ENCODE data around the gene SIPA1.
"Not testable (repeated sequence)": the region's sequence is repeated elsewhere in the genome, so short reads cannot be mapped to it uniquely, and the experiment has no call there.

SIPA1 gene

DNA sequence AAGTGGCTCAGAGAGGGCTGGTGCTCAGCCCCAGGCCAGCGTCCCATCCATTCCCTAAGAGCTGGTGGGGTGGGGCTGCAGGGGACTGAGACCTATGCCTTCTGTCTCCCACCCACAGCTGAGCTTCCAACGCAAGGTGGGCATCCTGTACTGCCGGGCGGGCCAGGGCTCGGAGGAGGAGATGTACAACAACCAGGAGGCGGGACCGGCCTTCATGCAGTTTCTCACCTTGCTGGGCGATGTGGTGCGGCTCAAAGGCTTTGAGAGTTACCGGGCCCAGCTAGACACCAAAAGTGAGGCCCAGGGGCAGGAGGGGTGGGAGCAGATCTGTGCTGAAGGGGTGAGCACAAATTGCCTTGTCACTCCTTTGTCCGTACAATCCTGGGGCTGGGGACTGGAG lies 6.9 kb downstream of the SIPA1 start:
- no peak for DNase-seq

DNA sequence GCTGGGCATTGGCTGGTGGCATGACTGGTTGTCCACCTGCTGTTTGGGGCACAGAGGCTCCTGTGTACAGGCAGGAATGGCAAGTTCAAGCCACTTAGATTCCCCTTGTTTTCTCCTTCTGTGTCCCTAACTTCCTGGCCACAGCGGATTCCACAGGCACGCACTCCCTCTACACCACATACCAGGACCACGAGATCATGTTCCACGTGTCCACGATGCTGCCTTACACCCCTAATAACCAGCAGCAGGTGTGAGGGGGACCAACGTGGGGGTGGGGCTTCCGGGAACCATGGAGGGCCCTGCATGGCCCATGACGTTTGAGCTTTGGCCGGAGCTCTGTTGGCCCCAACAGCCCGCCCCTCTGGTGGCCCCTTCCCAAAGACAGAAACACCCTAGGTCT lies 7.8 kb downstream of the SIPA1 start:
- DNase-seq = peak; percentile 13

DNA sequence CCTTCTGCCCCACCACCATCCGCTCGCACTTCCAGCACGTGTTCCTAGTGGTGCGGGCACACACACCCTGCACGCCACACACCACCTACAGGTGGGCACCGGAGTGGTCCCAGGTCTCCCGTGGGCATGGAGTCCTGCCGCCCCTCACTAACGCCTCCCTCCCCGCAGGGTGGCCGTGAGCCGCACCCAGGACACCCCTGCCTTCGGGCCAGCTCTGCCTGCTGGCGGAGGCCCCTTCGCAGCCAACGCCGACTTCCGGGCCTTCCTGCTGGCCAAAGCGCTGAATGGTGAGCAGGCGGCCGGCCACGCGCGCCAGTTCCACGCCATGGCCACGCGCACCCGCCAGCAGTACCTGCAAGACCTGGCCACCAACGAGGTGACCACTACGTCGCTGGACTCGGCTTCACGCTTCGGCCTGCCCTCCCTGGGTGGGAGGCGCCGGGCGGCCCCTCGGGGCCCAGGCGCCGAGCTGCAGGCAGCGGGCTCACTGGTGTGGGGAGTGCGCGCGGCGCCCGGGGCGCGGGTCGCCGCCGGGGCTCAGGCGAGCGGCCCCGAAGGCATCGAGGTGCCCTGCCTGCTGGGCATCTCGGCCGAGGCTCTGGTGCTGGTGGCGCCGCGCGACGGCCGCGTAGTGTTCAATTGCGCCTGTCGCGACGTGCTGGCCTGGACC lies 8.5 kb downstream of the SIPA1 start:
- no peak for DNase-seq

DNA sequence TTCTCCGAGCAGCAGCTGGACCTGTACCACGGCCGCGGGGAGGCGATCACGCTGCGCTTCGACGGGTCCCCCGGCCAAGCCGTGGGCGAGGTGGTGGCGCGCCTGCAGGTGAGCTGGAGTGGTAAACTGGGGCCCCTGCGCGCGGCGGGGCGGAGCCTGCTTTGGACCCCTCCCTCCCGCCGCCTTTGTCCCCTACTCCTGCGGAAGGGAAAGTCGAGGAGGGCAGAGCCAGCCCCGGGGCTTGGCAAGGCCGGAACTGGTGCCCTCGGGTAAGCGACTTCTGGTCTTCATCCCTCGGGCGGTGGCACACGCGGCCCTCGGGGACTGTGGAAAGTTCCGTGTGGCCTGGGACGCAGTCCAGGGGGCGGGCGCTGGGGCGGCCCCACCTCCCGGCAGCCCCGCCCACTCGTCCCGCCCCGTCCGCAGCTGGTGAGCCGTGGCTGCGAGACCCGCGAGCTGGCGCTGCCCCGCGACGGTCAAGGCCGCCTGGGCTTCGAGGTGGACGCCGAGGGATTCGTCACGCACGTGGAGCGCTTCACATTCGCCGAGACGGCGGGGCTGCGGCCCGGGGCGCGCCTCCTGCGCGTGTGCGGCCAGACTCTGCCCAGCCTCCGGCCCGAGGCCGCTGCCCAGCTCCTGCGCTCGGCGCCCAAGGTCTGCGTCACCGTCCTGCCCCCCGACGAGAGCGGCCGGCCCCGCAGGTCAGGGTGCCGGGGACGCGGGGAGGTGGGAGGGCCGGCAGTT lies 9.2 kb downstream of the SIPA1 start:
- DNase-seq = no peak

DNA sequence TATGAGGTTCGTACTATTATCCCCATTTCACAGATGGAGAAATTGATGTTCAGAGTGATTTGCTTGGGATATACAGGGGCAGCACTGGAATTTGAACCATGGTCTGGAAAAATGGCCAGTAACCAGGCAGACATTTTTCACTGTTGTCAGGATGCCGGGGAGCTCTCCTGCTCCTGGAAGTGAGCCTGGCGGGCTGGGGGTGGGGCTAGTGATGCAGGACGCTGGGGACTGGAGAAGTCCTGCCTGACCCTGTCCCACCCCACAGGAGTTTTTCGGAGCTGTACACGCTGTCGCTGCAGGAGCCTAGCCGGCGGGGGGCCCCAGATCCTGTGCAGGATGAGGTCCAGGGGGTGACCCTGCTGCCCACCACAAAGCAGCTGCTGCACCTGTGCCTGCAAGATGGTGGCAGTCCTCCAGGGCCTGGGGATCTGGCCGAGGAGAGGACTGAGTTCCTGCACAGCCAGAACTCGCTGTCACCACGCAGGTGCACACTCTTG lies 11.1 kb downstream of the SIPA1 start:
- DNase-seq = no peak

DNA sequence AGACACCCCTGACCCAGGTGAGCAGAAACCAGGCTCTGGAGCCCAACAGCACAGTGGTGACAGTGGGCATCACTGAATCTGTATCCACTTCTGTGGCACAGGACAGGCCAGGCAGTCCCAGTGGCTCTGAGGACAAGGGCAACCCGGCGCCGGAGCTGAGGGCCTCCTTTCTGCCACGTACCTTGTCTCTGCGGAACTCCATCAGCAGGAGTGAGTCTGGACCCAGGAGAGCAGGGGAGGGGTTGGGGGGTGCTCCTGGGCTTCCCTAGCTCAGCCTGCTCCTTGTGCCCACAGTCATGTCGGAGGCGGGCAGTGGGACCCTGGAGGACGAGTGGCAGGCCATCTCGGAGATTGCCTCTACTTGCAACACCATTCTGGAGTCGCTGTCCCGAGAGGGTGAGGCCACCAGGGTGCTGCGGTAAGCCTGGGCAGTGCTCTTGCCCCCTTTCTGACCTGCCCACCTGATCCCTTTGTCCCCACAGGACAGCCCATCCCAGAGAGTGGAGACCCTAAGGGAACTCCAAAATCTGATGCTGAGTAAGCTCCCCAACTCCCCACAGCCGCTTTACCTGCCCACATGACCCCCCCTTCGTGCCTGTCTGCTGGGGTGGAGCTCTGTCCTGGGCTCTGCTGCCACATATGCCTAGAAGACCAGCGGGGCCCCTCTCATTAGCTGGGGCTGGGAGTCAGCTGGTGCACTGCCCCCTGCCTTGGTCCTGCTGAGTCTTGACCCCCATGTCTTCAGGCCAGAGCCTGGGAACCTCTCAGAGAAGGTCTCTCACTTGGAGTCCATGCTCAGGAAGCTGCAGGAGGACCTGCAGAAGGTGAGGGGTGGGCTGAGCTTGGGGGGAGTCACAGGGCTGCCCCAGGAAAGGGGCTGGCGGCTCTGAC lies 12.0 kb downstream of the SIPA1 start:
- no peak for DNase-seq

DNA sequence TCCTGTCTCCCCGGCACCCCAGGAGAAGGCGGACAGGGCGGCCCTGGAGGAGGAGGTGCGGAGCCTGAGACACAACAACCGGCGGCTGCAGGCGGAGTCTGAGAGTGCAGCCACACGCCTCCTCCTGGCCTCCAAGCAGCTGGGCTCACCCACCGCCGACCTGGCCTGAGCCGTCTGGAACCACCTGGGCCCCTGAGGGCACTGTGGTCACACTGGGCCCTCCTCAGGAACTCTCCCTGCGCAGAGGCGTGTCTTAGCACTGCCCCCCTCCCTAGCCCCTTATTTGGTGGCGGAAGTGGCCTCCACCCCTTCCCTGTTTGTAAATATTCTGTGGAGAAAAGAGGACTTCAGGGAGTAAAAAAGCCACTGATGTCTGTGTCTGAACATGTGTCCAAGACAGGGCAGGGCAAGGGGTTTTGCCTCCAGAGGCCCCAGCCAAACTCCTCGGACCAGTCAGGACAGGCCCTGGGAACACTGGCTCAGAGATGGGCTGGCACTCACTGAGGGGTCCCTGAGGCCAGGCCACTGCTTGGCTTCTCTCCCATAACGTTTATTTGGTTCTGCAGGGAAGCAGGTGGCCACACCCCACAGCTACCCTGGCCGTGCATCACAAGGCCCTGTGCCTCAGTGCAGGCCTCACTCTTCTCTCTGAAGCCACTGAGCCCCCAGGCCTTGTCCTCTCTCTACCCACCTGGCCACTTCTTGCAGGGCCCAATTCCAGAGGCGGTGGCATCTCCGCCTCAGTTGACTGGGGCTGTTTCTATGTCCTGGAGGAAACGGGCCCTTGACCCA lies 12.8 kb downstream of the SIPA1 start:
- DNase-seq = no peak

DNA sequence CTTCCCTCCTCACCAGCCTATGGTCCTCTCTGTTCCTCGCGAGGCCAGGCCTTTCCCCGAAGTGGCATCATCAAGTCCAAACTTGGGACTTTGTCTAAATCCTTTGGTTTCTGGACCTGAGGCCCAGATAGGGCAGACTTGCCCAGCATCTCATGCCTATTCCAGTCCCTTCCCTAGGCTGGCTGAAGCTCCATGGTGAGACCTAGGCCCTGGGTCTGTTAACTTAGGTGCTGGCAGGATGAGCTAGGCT lies 13.4 kb downstream of the SIPA1 start:
- no peak for DNase-seq

DNA sequence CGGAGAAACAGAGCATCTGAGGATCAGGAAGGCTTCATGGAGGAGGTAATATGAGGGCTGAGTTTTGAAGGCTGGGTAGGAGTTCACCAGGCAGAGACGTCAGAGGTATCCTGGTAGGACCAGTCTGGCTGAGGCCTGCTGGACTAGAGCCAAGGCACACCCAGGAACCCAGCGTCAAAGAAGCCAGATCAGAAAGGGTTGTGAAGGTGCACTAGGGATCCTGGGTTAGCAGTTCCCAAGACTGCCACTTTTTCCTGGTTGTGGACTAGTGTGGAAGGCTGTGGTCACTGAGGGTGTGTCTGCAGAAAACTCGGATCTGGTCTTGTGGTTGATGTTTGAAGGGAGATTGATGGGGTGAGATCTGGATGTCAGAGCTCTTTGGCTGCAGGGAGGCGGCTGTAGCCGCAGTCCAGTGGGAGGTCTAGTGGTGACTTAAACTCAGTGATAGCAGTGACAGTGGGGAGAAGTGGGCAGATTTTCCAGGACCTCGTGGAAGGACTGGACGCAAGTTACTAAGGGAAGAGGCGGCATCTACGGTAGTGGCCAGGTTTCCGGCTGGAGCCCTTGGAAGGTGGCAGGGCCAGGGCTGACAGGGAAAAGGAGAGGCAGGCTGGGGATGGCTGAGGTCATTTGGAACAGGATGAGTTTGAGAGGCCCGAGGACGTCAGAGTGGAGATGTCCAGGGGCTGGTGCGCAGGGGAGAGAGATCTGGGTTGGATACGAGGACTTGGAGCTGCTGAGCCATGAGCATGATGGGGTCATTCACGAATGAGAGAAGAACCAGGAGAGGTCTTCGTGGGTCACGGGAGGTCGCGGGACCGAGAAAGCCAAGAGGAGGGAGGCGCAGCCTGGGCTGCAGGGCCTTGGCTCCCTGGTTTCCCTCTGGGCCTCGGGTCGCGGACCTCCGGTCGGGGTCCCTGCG lies 13.9 kb downstream of the SIPA1 start:
- DNase-seq = no peak

DNA sequence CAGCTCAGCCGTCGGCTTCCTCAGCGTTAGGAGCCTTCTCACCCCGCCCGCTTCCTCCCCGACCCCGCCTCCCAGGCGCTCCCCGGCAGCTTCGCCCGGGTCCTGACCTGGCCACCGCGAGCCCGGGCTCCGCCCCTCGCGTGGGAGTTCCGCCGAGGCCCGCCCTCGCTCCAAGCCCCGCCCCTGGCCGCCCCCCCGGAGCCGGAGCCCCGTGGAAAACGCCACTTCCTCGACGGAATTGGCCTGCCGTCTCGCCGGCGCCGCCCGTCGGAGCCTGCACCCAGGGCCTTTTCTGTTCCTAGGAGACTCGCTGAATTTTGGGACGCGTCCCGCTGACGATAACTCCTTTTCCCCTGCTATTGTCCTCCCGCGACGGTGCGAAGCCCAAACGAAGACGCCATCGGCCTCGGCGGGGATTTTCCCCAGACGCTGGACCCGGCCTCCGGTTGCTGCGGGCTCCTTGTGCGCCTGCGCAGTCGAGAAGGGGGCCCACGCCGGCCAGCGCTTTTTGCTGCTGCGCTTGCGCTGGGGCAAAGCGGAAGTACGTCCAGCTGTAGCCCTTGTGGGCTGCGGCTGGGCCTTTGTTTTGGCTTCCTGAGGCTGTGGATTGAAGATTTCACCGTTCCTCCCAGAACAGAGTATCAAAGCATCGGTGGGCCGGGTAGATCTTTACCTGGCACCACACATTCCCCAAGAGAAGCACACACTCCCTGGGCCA lies 14.8 kb downstream of the SIPA1 start:
- peak; percentile 93 for DNase-seq

DNA sequence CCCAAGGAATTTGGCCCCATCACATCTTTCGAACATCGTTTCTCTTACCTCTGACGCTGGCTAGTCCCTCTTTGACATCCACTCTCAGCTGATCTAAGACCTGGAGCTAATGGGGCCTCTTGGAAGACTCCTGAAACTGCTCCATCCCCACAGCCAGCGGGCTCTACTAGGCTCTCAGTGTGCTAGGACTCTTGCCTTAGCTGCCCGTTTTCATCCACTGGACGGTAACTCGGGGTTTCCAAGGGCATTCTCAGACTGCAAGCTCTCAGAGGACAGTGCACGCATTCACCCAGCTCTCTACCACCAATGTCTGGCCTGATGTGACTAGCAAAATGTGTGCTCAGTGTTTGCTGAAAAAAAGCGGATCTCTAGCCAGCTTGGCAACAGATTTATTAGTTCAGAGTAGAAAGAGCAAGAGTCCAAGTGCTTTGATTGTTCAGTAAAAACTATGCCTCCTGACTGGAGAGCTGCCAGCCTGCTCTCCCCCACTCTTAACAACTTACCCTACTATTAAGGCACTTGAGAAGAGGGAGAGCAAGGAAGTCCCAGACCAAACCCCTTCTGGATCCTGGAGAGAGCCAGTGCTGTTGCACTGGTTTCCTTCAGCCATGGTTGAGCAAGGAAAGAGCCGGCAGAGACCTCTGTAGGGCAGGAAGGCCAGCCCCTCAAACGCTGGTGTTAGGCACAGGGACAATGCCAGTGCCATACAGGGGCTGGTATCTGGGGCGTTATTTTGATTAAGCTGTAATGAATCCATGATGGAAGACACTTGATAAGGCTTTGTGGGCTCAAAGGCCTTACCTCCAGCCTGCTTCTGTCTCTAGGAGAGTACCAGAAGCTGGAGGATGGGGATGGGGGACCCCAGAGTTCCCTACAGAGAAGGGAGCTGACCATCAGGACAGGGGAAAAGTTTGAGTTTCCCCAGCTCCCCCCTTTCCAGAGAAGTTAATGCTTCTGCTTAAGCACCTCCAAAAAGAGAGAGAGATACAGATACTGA lies 15.6 kb downstream of the SIPA1 start:
- no peak for DNase-seq

DNA sequence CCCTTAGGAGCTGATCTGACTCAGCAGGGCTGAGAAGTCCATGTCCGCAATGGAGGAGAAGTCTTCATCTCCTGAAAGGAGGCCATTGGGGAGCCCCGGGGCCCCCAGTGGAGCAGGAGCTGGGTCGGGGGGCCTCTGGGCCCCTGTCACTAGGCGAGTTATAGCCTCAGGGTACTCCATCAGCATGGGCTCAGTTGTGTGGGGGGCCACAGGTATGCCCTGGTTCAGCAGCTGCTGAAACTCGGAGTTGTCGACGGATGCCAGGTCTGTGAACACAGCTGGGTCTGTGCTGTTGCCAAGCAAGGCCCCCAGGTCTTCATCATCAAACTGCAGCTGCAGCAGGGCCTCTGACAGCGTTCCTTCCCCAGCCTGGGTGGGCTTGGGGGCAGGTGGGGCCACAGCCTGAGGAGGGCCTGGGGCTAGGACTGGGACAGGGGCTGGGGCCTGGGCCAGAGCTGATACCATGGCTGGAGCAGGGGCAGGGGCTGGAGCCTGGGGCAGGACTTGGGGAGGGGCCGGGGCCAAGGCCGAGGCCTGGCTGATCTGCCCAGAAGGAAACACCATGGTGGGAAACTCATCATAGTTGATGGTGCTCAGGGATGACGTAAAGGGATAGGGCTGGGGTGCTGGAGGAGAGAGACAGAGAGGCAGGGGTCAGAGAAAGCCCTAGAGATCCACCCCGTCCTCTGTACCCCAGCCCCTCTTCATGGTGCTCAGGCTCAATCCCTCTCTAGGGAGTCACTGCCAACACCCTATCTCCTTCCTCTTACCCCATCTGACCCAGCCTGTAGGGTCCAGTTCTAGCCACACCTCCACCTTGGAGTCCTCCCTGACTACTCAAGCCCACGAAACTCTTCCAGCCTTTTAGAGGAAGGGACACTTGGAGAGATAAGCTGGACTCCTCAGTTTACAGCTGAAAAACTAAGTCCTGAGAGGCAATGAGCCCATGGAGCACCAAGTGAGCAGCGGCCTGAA lies 16.8 kb downstream of the SIPA1 start:
- DNase-seq = no peak

DNA sequence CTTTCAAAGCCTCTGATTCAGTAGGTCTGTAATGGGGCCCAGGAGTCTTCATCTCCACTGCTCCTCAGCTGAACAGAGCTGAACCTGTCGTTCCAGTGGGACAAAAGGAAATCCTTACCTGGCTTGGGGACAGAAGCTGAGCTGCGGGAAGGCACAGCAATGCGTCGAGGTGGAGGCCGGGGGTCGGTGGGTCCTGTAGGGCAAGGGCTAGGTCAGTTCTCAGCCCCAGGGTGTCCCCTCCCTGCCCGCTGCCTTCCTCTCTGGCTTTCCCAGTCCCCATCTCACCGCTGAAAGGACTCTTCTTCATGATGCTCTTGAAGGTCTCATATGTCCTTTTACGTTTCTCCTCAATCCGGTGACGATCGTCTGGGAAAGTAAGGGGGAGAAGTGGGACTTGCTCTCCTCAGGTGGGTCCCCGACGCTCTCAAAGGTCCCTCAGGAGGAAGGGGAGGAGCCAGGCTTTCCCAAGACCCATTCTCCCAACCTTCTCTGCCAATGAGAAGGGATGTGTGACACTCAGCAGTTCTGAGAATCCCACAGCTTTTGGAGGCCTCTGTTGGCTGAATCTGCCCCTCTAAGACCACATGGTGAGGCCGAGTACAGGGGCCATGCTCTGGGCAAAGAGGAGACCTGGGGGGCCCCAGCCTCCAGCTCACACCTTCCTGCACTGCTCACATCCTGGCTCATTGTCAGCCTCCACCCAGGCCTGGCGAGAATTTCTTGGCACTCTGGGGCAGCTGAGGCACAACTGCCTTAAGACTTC lies 17.9 kb downstream of the SIPA1 start:
- DNase-seq = no peak

DNA sequence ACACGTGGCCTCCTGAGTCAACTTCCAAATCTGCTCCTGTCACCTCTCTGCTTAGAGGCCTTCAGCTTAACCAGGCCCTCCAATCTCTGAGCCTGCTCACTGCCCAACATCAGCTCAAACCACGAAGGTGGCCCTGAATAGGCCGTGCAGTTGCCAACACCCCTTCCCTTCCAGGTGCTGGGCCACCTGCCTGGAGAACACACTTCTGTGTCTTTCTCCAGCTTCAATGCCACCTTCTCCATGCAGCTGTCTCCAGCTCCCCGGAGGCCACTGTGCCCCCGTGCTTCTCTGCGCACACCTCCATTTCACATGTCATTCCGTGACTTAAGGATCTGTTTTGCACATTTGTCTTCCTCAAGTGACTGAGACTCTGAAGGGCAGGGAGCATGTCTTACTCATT lies 19.5 kb downstream of the SIPA1 start:
- no peak for DNase-seq

DNA sequence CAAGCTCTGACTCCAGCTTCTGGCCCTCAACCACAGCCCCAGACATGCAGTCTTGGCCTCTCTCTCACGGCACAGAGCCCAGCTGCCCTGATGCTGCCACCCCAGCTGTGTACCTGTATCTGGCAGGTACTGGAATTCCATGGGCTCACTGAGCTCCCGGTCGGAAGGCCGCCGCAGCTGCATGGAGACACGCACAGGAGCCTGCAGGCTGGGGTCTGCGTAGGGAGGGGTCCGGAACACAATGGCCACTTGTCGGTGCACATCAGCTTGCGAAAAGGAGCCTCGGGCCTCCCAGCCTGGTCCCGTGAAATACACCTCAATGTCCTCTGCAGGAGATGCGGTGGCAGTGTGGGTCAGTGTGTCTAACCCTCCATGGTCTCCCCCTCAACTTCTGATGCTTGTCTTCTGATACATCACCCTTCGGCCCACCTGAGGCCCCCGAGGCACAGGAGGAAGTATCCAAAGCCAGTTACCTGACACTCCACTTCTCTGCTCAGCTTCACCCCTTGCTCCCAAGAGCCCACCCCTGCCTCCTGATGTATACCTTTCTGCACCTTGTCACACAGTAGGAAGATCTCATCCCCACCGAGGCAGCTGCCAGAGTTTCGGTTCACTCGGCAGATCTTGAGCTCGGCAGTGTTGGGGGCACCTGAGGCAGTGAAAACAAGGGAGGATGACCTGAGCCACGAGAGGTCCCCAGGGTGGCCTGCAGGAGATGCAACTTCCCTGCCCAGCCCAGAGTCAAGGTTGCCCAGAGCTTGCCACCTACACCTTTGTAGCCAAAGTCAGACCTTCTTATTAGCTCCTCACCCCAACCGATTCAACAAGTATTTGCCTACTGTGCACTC lies 20.5 kb downstream of the SIPA1 start:
- no peak for DNase-seq

DNA sequence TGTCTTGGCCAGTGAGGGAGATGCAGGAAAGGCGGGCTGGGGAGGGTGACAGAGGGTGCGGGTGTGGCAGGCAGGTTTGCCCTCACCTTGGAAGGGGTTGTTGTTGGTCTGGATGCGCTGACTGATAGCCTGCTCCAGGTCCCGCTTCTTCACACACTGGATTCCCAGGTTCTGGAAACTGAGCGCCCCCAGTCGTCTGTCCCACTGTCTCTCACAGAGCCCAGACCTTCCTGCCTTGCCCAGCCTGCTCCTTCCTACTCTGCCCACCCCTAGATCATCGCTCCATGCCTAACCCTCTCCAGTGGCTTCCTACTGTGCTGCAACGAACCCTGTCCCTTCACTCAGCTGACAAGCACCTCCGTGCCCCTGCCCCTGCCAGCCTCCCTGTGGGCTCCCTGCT lies 22.1 kb downstream of the SIPA1 start:
- no peak for DNase-seq

DNA sequence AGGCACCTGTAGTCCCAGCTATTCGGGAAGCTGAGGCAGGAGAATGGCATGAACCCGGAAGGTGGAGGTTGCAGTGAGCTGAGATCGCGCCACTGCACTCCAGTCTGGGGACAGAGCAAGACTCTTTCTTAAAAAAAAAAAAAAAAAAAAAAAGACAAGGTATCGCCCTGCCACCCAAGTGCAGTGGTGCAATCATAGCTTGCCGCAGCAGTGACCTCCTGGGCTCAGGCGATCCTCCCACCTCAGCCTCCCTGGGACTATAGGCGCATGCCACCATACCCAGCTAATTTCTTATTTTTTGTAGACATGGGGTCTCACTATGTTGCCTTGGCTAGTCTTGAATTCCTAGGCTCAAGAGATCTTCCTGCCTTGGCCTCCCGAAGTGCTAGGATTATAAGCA lies 23.0 kb downstream of the SIPA1 start:
- not testable (repeated sequence) for DNase-seq

Measured in HCEC 1CT (cell line).